H9 (cell line): ENCODE measurements around the gene IGFALS. TPM values are rescaled to one million over a fixed set of nuclear protein-coding genes. Genes with fewer than 3 reads are reported as not detected.

Experiments
- DNase-seq: peaks from one replicate; pipeline ENCODE4 v3.0.0-alpha.2; 2017
- H2AFZ ChIP-seq: one replicate; pipeline ENCODE4 v1.6.1; 2013; ENCODE audit warnings: mild to moderate bottlenecking, low read length, control low read depth, moderate library complexity
- H2AK5ac ChIP-seq: 2 replicates; pipeline ENCODE4 v1.6.1; 2013; ENCODE audit warnings: low read length, control low read depth, mixed read lengths; ENCODE audit not compliant: insufficient read length
- H2BK120ac ChIP-seq: one replicate; pipeline ENCODE4 v1.6.1; 2013; ENCODE audit warnings: low read depth, mild to moderate bottlenecking, low read length, control low read depth, inconsistent platforms; ENCODE audit not compliant: poor library complexity, severe bottlenecking
- H2BK12ac ChIP-seq: 2 replicates; pipeline ENCODE4 v1.6.1; 2013; ENCODE audit warnings: low read length, control low read depth, mixed read lengths, low read depth; ENCODE audit not compliant: insufficient read length
- H2BK15ac ChIP-seq: 2 replicates; pipeline ENCODE4 v1.6.1; 2013; ENCODE audit warnings: low read depth, low read length, control low read depth
- H2BK20ac ChIP-seq: one replicate; pipeline ENCODE4 v1.6.1; 2013; ENCODE audit warnings: low read depth, mild to moderate bottlenecking, low read length, control low read depth, inconsistent platforms; ENCODE audit not compliant: poor library complexity, severe bottlenecking
- H2BK5ac ChIP-seq: 2 replicates; pipeline ENCODE4 v1.6.1; 2013; ENCODE audit warnings: low read length, control low read depth, mixed read lengths; ENCODE audit not compliant: insufficient read length
- H3K14ac ChIP-seq: 2 replicates; pipeline ENCODE4 v1.6.1; 2013; ENCODE audit warnings: low read length, control low read depth; ENCODE audit not compliant: insufficient read depth
- H3K18ac ChIP-seq: 2 replicates; pipeline ENCODE4 v1.6.1; 2013; ENCODE audit warnings: low read depth, mild to moderate bottlenecking, mixed read lengths, low read length, control low read depth; ENCODE audit not compliant: insufficient read length
- H3K23ac ChIP-seq: 2 replicates; pipeline ENCODE4 v1.6.1; 2013; ENCODE audit warnings: low read length, control low read depth, mixed read lengths, low read depth; ENCODE audit not compliant: insufficient read length
- H3K23me2 ChIP-seq: 2 replicates; pipeline ENCODE4 v1.6.1; 2013; ENCODE audit warnings: low read depth, mild to moderate bottlenecking, mixed read lengths, low read length, control low read depth; ENCODE audit not compliant: insufficient read length, poor library complexity, severe bottlenecking
- H3K27ac ChIP-seq: 2 replicates; pipeline ENCODE4 v1.5.1; 2013; ENCODE audit warnings: low read length, control low read depth, mixed read lengths, low read depth; ENCODE audit not compliant: insufficient read length
- H3K27me3 ChIP-seq: 2 replicates; pipeline ENCODE4 v1.6.1; 2013; ENCODE audit warnings: low read length, control low read depth, inconsistent platforms; ENCODE audit not compliant: insufficient read depth
- H3K4ac ChIP-seq: 2 replicates; pipeline ENCODE4 v1.6.1; 2013; ENCODE audit warnings: low read depth, mild to moderate bottlenecking, control low read depth, inconsistent platforms, low read length, moderate library complexity
- H3K4me1 ChIP-seq: 2 replicates; pipeline ENCODE4 v1.6.1; 2013; ENCODE audit warnings: low read length, control low read depth, inconsistent platforms; ENCODE audit not compliant: insufficient read depth
- H3K4me2 ChIP-seq: 2 replicates; pipeline ENCODE4 v1.6.1; 2013; ENCODE audit warnings: low read length, control low read depth, mixed read lengths; ENCODE audit not compliant: insufficient read length, insufficient read depth
- H3K56ac ChIP-seq: 2 replicates; pipeline ENCODE4 v1.6.1; 2013; ENCODE audit warnings: low read depth, mild to moderate bottlenecking, mixed read lengths, low read length, control low read depth; ENCODE audit not compliant: insufficient read length
- H3K79me1 ChIP-seq: 2 replicates; pipeline ENCODE4 v1.6.1; 2013; ENCODE audit warnings: low read depth, mild to moderate bottlenecking, moderate library complexity, low read length, control low read depth, inconsistent platforms; ENCODE audit not compliant: insufficient read depth, poor library complexity, severe bottlenecking
- H3K79me2 ChIP-seq: 2 replicates; pipeline ENCODE4 v1.6.1; 2013; ENCODE audit warnings: low read length, control low read depth, inconsistent platforms; ENCODE audit not compliant: insufficient read depth
- H3K9ac ChIP-seq: 2 replicates; pipeline ENCODE4 v1.6.1; 2013; ENCODE audit warnings: low read length, control low read depth, mixed read lengths; ENCODE audit not compliant: insufficient read length; ENCODE audit errors: extremely low read depth
- H3K9me3 ChIP-seq: one replicate; pipeline ENCODE4 v1.6.1; 2013; ENCODE audit warnings: low read depth, low read length, inconsistent platforms; ENCODE audit not compliant: control insufficient read depth
- H3T11ph ChIP-seq: one replicate; pipeline ENCODE4 v1.6.1; 2013; ENCODE audit warnings: mild to moderate bottlenecking, low read length, control low read depth, inconsistent platforms
- H4K20me1 ChIP-seq: one replicate; pipeline ENCODE4 v1.6.1; 2013; ENCODE audit not compliant: control insufficient read depth, insufficient read length, insufficient read depth
- H4K5ac ChIP-seq: 2 replicates; pipeline ENCODE4 v1.6.1; 2013; ENCODE audit warnings: low read depth, mild to moderate bottlenecking, mixed read lengths, low read length, control low read depth; ENCODE audit not compliant: insufficient read length
- H4K8ac ChIP-seq: replicated peaks from 2 replicates; pipeline ENCODE4 v1.6.1; 2013; ENCODE audit warnings: low read length, control low read depth, mixed read lengths, low read depth; ENCODE audit not compliant: insufficient read length
- H4K91ac ChIP-seq: 2 replicates; pipeline ENCODE4 v1.6.1; 2013; ENCODE audit warnings: low read depth, mild to moderate bottlenecking, moderate library complexity, mixed read lengths, low read length, control low read depth; ENCODE audit not compliant: insufficient read length
- H3K27ac Mint-ChIP-seq, 3 experiments: 2 replicates in 2 of 3; 3 replicates in 1 of 3; pipeline ENCODE4 v1.8.0; 2020 to 2021; ENCODE audit warnings: mixed read lengths in 3 of 3, mild to moderate bottlenecking in 1 of 3, moderate library complexity in 1 of 3
- H3K27me3 Mint-ChIP-seq: 2 replicates; pipeline ENCODE4 v1.8.0; 2021; ENCODE audit warnings: low read depth, mild to moderate bottlenecking, moderate library complexity, mixed read lengths
- H3K36me3 Mint-ChIP-seq, 3 experiments: 2 replicates in 2 of 3; 3 replicates in 1 of 3; pipeline ENCODE4 v1.8.0; 2020 to 2021; ENCODE audit warnings: low read depth in 3 of 3, mixed read lengths in 3 of 3; ENCODE audit not compliant: insufficient read depth in 1 of 3
- H3K4me1 Mint-ChIP-seq, 2 experiments: 2 replicates each; pipeline ENCODE4 v1.8.0; 2020; ENCODE audit warnings: mixed read lengths in 2 of 2
- H3K4me3 Mint-ChIP-seq, 2 experiments: 2 replicates in 1 of 2; 3 replicates in 1 of 2; pipeline ENCODE4 v1.8.0; 2020 to 2021; ENCODE audit warnings: mild to moderate bottlenecking in 2 of 2, mixed read lengths in 2 of 2, moderate library complexity in 1 of 2
- H3K9me3 Mint-ChIP-seq, 2 experiments: 2 replicates in 1 of 2; 3 replicates in 1 of 2; pipeline ENCODE4 v1.8.0; 2020; ENCODE audit warnings: mild to moderate bottlenecking in 2 of 2, mixed read lengths in 2 of 2, moderate library complexity in 1 of 2
- CTCF ChIP-seq: fragments of 200-600 bp; sonication (generic); conservative IDR thresholded peaks from 3 replicates; pipeline ENCODE4 v1.8.0; 2021; ENCODE audit warnings: antibody characterized with exemption, mild to moderate bottlenecking
- WGBS: extraction: QIAGEN DNeasy Blood & Tissue Kit; methylation state at CpG from one replicate; pipeline ENCODE4 v1.1.7; 2013; ENCODE audit warnings: missing lambda C conversion rate, low lambda C conversion rate, mixed read lengths; ENCODE audit not compliant: insufficient read length; ENCODE audit errors: extremely low coverage; 5-methylcytosine and 5-hydroxymethylcytosine counted together
- total RNA-seq: library from RNA; stranded (reverse); gene quantifications from 2 replicates; pipeline ENCODE4 v1.2.1, GENCODE V29; 2021

The IGFALS gene
- total RNA-seq, 1 experiment from 2014 or later: not detected

DNA sequence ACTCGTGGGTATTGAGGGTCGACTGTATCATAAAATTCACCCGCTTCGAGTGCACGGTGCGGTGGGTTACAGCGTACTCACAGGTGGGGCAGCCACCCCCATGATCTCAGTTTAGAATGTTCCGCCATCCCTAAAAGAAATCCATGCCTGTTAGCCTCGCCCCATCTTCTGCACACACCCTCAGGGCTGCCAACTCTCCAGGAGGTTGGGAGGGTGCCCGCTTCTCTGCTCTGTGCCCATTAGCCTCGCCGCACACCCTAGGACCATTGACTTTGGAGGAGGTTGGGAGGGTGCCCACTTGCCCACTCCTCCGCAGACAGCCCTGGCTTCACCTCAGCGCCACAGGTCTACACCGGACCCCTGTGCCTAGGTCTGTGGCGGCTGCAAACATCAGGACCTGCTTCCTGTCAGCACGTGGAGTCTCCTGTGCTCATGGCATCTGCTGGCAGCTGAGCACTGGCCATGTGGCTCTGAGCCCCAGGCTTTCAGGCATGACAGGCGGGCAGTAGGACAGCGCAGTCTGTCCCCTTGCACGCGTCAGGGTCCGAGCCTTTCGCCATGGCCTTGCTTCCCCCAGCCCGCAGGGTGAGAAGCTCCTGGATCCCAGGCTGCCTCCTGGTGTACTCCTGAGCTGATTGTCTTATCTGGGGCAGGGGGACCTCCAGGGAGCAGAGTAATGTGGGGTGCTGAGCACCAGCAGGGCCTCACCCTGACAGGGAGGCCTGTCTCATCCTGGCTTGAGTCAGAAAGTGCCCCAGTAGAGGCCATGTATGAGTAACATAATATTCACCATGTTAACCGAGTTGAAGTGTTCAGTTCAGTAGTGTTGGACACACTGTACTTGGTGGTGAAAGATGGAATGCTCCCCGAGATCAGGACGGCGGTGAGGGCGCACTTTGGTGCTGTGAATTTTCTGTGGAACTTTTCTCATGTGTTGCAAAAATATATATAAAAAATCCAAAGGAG lies 44.1 kb downstream of the IGFALS start:
- H3K9me3 ChIP-seq: no peaks in the 10 kb centered on the region
- no peak overlapping the region for H3K4me3 Mint-ChIP-seq
- H4K8ac ChIP-seq: no peak overlapping the region
- no peaks in the 10 kb centered on the region for H3K79me2 ChIP-seq
- H2BK120ac ChIP-seq: no peak overlapping the region
- no peaks in the 10 kb centered on the region for H3K9me3 Mint-ChIP-seq
- H3K4me1 ChIP-seq: no peaks in the 10 kb centered on the region
- no peak overlapping the region for H3K18ac ChIP-seq
- H4K5ac ChIP-seq: no peak overlapping the region
- no peak overlapping the region for H2AFZ ChIP-seq
- H3K27me3 ChIP-seq: no peaks in the 10 kb centered on the region
- no CpG with 5 or more reads among the region's 29 CpGs for WGBS
- no peaks in the 10 kb centered on the region for H3K23me2 ChIP-seq
- H2BK20ac ChIP-seq: no peak overlapping the region
- no peak overlapping the region for H3K27ac ChIP-seq
- peaks cover 3 to 38% (median 34%) of the 10 kb centered on the region in 3 experiments for H3K36me3 Mint-ChIP-seq
- H3K4me1 Mint-ChIP-seq: no peaks in the 10 kb centered on the region
- TF ChIP-seq CTCF: no peak
- no peak overlapping the region for H2BK5ac ChIP-seq
- no peak overlapping the region for H3K4ac ChIP-seq
- no peak overlapping the region for H3T11ph ChIP-seq
- no peaks in the 10 kb centered on the region for H3K79me1 ChIP-seq
- H3K9ac ChIP-seq: no peak overlapping the region
- H4K91ac ChIP-seq: no peak overlapping the region
- DNase-seq: no peak
- H3K27me3 Mint-ChIP-seq: no peaks in the 10 kb centered on the region
- H3K4me2 ChIP-seq: no peak overlapping the region
- no peak overlapping the region for H3K27ac Mint-ChIP-seq
- no peak overlapping the region for H3K56ac ChIP-seq
- no peak overlapping the region for H3K14ac ChIP-seq
- no peaks in the 10 kb centered on the region for H4K20me1 ChIP-seq
- no peak overlapping the region for H2AK5ac ChIP-seq
- H2BK15ac ChIP-seq: no peak overlapping the region
- H3K23ac ChIP-seq: no peak overlapping the region
- H2BK12ac ChIP-seq: no peak overlapping the region
